ENCODE data around the gene TRPM3. TPM values are rescaled to one million over a fixed set of nuclear protein-coding genes. Genes with fewer than 3 reads are reported as not detected.

The TRPM3 gene
- total and polyA plus RNA-seq, 12 donors, result 0.27 to 5.3 (median 1.8) TPM

MicroRNAs within 50 kb of the gene (microRNA counts, 767-probe panel; counts per million panel counts)
- 5,114 to 5,728 counts per million in 2 donors for microRNA hsa-miR-204-5p

Small RNA genes lying within 50 kb of the gene (microRNA-seq; reads per million reads assigned to microRNA genes)
- gene MIR204, result 195 to 255 (median 239) reads per million in 3 donors

Small RNA genes lying within 50 kb of the gene (small RNA-seq; reads per million reads assigned to genes)
- 60.8 to 92.4 reads per million in 2 donors for gene MIR204
- gene RN7SL726P, result 0 to 0.36 reads per million in 2 donors

All from adrenal gland (tissue), 12 donors.